OCI-LY1 (cell line): ENCODE measurements around the gene GRM7.

Experiments
- CTCF ChIP-seq: fragments of 200-600 bp; sonication (generic), shearing (Covaris generic); IDR thresholded peaks from 2 replicates; pipeline ENCODE4 v1.5.1; 2017; ENCODE audit warnings: mild to moderate bottlenecking, antibody characterized with exemption, low read length, moderate library complexity, mixed read lengths
- EZH2 ChIP-seq: fragments of 200-600 bp; sonication (generic), shearing (Covaris generic); IDR thresholded peaks from 2 replicates; pipeline ENCODE4 v1.8.0; 2017; ENCODE audit warnings: borderline replicate concordance, mixed run types, mild to moderate bottlenecking, antibody characterized with exemption, low read length, moderate library complexity, mixed read lengths

GRCh38 chr3:7205962-7206361, 345.0 kb downstream of the GRM7 start:
- TF ChIP-seq CTCF = no peak
- no peak for TF ChIP-seq EZH2
